Stomach (tissue), 4 donors: Measurements from ENCODE around the gene ABLIM3.

Experiments
- EP300 ChIP-seq: sonication (generic); formaldehyde crosslinking; IDR thresholded peaks from one replicate; pipeline ENCODE4 v1.6.1; 2017; ENCODE audit warnings: antibody characterized with exemption
- POLR2A ChIP-seq, 4 donors: fragments of 450-650 bp; IDR thresholded peaks; one replicate each; pipeline ENCODE4 v1.6.1; 2016; ENCODE audit warnings: antibody characterized with exemption in 4 of 4, control low read depth in 2 of 4, mild to moderate bottlenecking in 1 of 4, moderate library complexity in 1 of 4
- POLR2AphosphoS5 ChIP-seq, 3 donors: sonication (generic); formaldehyde crosslinking; IDR thresholded peaks; one replicate each; pipeline ENCODE4 v1.6.1; 2016; ENCODE audit warnings: antibody characterized with exemption in 3 of 3
- TF ChIP-seq, protein P1 (sequence below), 7 experiments: fragments of 450-650 bp in 4 of 7; fragments of 200-600 bp in 3 of 7; sonication (generic) in 3 of 7; IDR thresholded peaks; one replicate each; pipeline ENCODE4 v1.5.1; 2016 to 2019; ENCODE audit warnings: antibody characterized with exemption in 7 of 7, control low read depth in 2 of 7, mild to moderate bottlenecking in 1 of 7

DNA sequence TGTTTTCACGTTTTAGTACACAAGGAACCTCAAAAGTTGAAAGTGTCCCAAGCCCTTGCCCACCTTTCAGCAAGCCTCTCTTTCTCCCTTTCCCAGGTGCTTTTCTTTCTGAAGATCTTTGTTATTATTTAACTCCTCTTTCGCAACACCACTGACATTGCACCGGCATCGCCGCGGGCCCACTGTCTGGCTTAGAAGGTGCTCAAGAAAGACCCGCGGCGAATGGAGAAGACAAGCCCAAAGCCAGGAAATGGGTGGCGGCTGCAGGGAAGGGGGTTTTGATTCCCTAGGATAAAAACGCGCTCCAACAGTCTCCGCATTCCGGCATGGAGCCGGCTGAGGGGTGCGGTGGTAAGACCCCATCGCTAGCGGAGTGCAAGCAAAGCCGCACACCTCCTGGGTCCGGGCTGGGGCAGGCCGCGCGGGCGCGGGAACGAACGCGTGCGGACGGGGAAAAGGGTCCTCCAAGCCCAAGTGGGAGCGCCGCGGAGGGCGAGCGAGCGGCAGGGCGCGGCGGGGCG lies 130.0 kb downstream of the ABLIM3 start:
- TF ChIP-seq, protein P1, sequence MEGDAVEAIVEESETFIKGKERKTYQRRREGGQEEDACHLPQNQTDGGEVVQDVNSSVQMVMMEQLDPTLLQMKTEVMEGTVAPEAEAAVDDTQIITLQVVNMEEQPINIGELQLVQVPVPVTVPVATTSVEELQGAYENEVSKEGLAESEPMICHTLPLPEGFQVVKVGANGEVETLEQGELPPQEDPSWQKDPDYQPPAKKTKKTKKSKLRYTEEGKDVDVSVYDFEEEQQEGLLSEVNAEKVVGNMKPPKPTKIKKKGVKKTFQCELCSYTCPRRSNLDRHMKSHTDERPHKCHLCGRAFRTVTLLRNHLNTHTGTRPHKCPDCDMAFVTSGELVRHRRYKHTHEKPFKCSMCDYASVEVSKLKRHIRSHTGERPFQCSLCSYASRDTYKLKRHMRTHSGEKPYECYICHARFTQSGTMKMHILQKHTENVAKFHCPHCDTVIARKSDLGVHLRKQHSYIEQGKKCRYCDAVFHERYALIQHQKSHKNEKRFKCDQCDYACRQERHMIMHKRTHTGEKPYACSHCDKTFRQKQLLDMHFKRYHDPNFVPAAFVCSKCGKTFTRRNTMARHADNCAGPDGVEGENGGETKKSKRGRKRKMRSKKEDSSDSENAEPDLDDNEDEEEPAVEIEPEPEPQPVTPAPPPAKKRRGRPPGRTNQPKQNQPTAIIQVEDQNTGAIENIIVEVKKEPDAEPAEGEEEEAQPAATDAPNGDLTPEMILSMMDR (IDR thresholded peaks at IDR 0.05): no peak
- TF ChIP-seq POLR2A (IDR thresholded peaks at IDR 0.05) (no peak), POLR2AphosphoS5 (IDR thresholded peaks at IDR 0.05) (no peak), EP300 (no peak)
